Stimulated activated CD8-positive, alpha-beta memory T cell treated with anti-CD3 and anti-CD28 coated beads, Interleukin-15, amount 100 ng/mL, for 1 hour (primary cell): ENCODE measurements around the gene RAET1E.
"Not testable (repeated sequence)": the region's sequence is repeated elsewhere in the genome, so short reads cannot be mapped to it uniquely, and the experiment has no call there.

ENCODE experiments used
- DNase-seq: peaks from one replicate; pipeline ENCODE4 v3.0.0-alpha.2; 2020; ENCODE audit warnings: low read depth

The RAET1E gene

GRCh38 chr6:149909701-149910470 lies 12.0 kb upstream of the RAET1E start:
- no peak for DNase-seq

GRCh38 chr6:149908480-149908879 lies 10.6 kb upstream of the RAET1E start:
- DNase-seq = not testable (repeated sequence)

- DNase-seq = no peak
Observed at GRCh38 chr6:149907317-149907716, 9.4 kb upstream of the RAET1E start.

- DNase-seq = no peak
Observed at GRCh38 chr6:149906405-149906804, 8.5 kb upstream of the RAET1E start.

GRCh38 chr6:149905911-149906371 lies 8.0 kb upstream of the RAET1E start:
- DNase-seq = no peak

- DNase-seq = no peak
Observed at GRCh38 chr6:149905371-149905910, 7.5 kb upstream of the RAET1E start.

- no peak for DNase-seq
Observed at GRCh38 chr6:149904661-149905370, 6.9 kb upstream of the RAET1E start.

GRCh38 chr6:149903938-149904611 lies 6.2 kb upstream of the RAET1E start:
- no peak for DNase-seq

GRCh38 chr6:149901444-149902140 lies 3.7 kb upstream of the RAET1E start:
- no peak for DNase-seq

- no peak for DNase-seq
Observed at GRCh38 chr6:149900620-149901443, 2.9 kb upstream of the RAET1E start.

- DNase-seq = no peak
Observed at GRCh38 chr6:149899926-149900619, 2.2 kb upstream of the RAET1E start.

- no peak for DNase-seq
Observed at GRCh38 chr6:149899486-149899885, 1.6 kb upstream of the RAET1E start.

GRCh38 chr6:149898966-149899365 lies 1.1 kb upstream of the RAET1E start:
- DNase-seq = no peak

- DNase-seq = no peak
Observed at GRCh38 chr6:149897015-149897697, 757 bp downstream of the RAET1E start.

GRCh38 chr6:149896491-149896890 lies 1.4 kb downstream of the RAET1E start:
- DNase-seq = no peak

- DNase-seq = peak; percentile 12
Observed at GRCh38 chr6:149895833-149896271, 2.1 kb downstream of the RAET1E start.

GRCh38 chr6:149895048-149895590 lies 2.8 kb downstream of the RAET1E start:
- DNase-seq = no peak

- DNase-seq = not testable (repeated sequence)
Observed at GRCh38 chr6:149891864-149892263, 6.0 kb downstream of the RAET1E start.

- no peak for DNase-seq
Observed at GRCh38 chr6:149891259-149891658, 6.7 kb downstream of the RAET1E start.
